NCI-H1930 (cell line): ENCODE data around the gene ZNF165.
A peak's percentile ranks its signal among the peaks of the same experiment; 100 is the strongest.
"Not testable (repeated sequence)": the region's sequence is repeated elsewhere in the genome, so short reads cannot be mapped to it uniquely, and the experiment has no call there.

Experiments
- DNase-seq, 2 experiments: peaks; one replicate each; lab custom pipeline; 2025; lab: John Stamatoyannopoulos, UW

ZNF165 gene

DNA sequence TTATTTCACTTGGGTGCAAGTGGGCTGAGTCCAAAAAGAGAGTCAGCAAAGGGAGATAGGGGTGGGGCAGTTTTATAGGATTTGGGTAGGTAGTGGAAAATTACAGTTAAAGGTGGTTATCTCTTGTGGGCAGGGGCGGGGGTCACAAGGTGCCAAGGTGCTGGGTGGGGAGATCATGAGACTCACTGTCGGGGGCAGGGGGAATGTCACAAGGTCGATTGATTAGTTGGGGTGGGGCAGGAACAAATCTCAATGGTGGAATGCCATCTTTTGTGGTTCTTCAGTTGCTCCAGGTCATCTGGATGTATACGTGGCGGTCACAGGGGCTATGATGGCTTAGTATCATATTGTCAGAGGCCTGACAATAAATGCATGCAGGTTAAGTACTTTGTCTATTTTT is 41.9 kb downstream of the ZNF165 start:
- DNase-seq, result not testable (repeated sequence)

DNA sequence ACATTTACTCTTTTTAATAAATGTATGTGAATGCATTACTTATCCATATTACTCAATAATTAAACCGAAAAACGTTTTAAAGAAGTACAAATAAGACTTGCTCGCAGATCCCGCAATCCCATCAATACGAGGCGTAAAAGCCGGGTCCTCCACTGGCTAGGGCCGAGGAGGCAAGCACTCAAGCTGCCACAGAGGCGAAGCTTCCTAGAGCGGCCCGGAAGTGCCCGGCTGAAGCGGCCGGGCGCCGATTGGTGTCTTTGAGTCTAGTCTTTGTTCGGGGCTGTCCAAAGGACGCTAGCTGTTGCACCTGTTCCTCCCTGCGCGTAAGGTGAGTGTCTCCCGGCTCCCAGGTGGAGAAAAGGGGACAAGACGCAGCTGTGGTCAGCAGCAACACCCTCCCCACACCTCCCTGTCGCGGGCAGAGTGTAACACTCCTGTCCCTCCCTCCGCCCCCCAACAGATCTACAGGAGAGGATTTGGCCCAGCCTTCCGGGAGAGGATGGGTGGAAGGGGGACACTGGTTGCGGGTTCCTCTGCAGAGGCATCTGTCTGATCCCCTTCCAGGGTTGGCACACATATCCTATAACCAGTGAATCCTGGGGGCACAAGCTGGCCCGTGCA is 44.1 kb downstream of the ZNF165 start, which contains the start of gene ZSCAN16:
Gene ZSCAN16 (plus strand): TSS at position 260 of the 621 bp plus-strand sequence. CDS start 835 bp downstream, outside the sequence.
- DNase-seq, result peak; percentile 72 to 84

DNA sequence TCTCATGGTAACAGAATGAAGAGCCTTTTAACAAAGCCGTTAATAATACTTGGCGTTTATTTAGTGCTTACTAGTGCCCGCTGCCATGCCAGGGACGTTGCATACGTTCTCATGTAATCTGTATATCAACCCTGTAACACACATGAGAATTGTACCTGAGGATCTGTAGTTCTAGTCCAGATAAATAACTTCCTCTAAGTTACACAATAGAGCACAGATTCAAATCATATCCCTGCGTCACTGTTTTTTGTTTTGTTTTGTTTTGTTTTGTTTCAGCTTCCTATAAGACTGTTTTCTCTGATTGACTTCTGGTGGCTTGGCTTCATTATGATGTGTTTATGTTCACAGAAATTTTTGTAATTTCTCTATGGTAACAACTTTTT is 44.6 kb downstream of the ZNF165 start:
- DNase-seq, result no peak

DNA sequence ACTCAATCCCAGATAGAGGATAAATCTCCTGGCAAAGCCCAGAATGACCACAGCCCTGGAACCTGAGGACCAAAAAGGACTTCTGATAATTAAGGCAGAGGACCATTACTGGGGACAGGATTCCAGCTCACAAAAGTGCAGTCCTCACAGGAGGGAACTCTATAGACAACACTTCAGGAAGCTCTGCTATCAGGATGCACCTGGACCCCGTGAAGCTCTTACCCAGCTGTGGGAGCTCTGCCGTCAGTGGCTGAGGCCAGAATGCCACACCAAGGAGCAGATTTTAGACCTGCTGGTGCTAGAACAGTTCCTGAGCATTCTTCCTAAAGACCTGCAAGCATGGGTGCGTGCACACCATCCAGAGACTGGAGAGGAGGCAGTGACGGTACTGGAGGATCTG is 45.0 kb downstream of the ZNF165 start:
- DNase-seq, result no peak

DNA sequence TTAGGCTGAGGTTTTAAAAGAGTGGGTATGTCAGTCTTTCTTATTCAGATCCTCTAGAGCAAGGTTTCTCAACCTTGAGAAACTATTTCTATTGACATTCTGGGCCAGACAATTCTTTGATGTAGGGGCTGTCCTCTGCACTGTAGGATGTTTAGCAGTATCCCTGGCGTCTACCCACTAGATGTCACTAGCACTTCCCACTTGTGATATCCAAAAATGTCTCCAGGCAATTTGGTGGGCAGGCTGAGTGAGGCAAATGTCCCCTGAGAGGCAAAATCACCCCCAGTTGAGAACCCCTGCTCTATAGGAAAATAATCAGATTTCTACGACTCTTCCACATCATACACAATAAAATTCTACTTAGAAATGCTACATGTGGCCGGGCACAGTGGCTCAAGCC is 53.6 kb downstream of the ZNF165 start:
- DNase-seq, result peak in 1 of 2 experiments; percentile 35

DNA sequence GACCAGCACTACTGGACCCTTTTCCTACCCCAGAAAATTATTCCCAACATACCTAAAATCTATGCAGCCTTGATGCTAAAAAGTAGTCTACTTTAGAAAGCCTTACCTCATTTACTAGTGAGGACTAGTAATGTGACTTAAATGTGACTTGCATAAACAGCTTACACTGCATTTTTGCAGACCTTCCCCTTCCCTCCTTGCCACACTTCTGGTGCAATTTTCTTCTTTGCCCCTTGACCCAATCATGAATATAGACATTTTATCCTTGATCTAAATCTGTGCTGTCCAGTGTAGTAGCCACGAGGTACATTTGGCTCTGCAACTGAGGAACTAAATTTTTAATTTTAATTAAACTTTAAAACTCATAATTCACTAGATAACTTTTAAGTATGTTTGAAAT is 54.3 kb downstream of the ZNF165 start:
- no peak for DNase-seq

DNA sequence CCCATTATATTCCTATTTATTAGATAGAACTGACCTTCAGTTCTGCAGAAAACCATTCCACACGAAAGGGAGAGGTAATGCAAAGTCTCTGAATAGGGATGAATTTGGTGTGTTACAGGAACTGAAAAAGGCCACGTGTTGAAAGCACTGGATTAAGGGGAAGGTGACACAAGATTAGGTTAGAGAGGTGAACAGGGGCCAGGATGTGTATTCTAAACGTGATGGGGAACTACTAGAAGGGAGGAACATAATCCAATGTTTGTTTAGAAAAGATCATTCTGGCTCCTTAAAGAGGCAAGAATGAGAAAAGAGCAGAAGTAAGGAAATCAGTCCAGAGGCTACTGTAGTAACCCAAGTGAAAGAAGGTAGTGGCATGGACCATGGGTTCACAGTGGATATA is 55.0 kb downstream of the ZNF165 start:
- DNase-seq, result no peak

DNA sequence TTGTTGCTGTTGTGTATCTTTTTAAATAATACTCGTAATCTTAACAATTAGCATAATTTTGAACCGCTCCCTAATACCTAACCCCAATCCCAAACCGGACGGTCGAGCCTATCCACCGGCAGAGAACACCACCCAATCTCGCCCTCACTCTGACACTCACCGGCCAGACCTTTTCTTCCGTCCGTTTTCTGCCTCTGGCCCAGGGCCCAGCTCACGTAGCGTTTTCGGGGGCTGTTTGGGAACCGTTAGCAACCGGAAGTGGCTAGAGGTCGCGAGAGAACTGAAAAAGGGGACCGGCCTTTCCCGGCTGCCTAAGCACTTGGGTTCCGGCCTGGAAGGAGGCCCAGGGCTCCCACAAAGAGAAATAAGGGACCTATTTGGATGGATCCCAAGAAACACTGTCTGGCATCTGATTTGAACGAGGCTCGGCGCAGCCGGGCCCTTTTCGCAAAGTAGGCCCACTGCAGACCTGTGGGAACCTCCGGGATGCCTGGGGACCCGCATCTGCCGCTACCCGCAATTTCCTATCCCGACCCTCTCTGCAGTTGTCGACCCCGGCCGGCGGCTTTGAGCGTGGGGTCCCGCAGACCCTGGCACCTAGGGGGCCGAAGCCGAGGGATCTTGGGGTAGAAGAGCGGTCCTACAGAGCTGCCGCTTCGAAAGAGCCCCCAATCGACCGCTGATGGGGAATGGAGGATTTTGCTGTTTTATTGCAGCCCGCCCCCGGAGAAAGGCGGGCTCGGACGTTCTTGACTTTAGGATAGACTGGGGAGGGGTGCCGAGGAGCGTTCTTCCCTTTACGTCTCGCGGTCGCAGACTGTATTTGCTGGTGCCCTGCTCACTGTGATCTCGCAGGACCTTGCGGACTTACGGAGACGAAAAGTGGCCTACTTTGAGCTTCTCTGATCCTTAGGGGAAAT is 56.5 kb downstream of the ZNF165 start:
- peak; percentile 84 to 85 for DNase-seq

DNA sequence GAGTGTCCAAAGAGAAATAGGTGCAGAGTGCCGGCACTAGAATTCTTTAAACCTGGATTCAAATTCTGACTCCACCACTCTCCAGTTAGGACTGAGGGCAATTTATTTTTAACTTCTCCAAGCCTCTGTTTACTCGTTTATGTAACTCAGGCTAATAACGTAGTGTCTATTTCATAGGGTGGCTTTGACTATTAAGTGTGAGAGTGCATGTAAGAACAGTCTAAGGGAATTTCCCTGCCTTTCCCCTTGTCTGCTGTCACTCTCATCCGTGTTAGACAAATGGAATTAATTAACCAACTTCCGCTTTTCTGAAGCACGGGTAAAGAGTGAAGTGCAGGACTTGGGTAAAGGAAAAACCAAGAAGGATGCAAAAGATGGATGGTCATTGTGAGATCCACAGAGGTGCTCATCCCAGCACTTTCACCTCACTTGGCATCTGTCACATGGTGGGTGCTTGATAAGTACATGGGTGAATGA is 57.2 kb downstream of the ZNF165 start:
- DNase-seq, result no peak
